Measurements from ENCODE around the gene AQP1. TPM values are rescaled to one million over a fixed set of nuclear protein-coding genes. Genes with fewer than 3 reads are reported as not detected.

Gene AQP1
- total RNA-seq, 1 donor from 2014 or later = 243 TPM

- H3K4me1 ChIP-seq = no peaks in the 10 kb centered on the region
- intact Hi-C loops (cut with DNase I) = no loop called here
- H3K27me3 ChIP-seq = no peaks in the 10 kb centered on the region
- H3K27ac ChIP-seq = no peak overlapping the region
- H3K4me3 ChIP-seq = no peak overlapping the region
- no peak for TF ChIP-seq POLR2AphosphoS5 (IDR thresholded peaks at IDR 0.05; ENCODE audit: insufficient read depth in 1 of 2, low read depth in 1 of 2)
- TF ChIP-seq CTCF (IDR thresholded peaks at IDR 0.05) = no peak
- no peak for TF ChIP-seq POLR2A (IDR thresholded peaks at IDR 0.05)
- no peaks in the 10 kb centered on the region for H3K9me3 ChIP-seq
- no peaks in the 10 kb centered on the region for H3K36me3 ChIP-seq
- DNase-seq (ENCODE audit: extremely low spot score in 2 of 2) = no peak
Measured at GRCh38 chr7:30865821-30866220, 45.8 kb upstream of the AQP1 start.

- Histone ChIP-seq H3K36me3 (peaks cover 0 to under 1% of the 10 kb centered on the region in 2 donors), H3K9me3 (no peaks in the 10 kb centered on the region), H3K27ac (no peak overlapping the region), H3K4me3 (no peak overlapping the region), H3K27me3 (no peaks in the 10 kb centered on the region), H3K4me1 (no peaks in the 10 kb centered on the region)
- DNase-seq (ENCODE audit: extremely low spot score in 2 of 2) = no peak
- TF ChIP-seq POLR2A (IDR thresholded peaks at IDR 0.05) = no peak
- no peak for TF ChIP-seq POLR2AphosphoS5 (IDR thresholded peaks at IDR 0.05; ENCODE audit: insufficient read depth in 1 of 2, low read depth in 1 of 2)
- TF ChIP-seq CTCF (IDR thresholded peaks at IDR 0.05) = no peak
- intact Hi-C loops (cut with DNase I) = no loop called here
Measured at GRCh38 chr7:30866939-30867338, 44.7 kb upstream of the AQP1 start.

- no peaks in the 10 kb centered on the region for H3K27me3 ChIP-seq
- intact Hi-C loops (cut with DNase I) = no loop called here
- H3K9me3 ChIP-seq = no peaks in the 10 kb centered on the region
- H3K4me3 ChIP-seq = no peak overlapping the region
- TF ChIP-seq POLR2AphosphoS5 (IDR thresholded peaks at IDR 0.05; ENCODE audit: insufficient read depth in 1 of 2, low read depth in 1 of 2) (no peak), POLR2A (IDR thresholded peaks at IDR 0.05) (no peak)
- peaks cover 0 to 6% of the 10 kb centered on the region in 2 donors for H3K36me3 ChIP-seq
- H3K27ac ChIP-seq = no peak overlapping the region
- no peaks in the 10 kb centered on the region for H3K4me1 ChIP-seq
- no peak for DNase-seq (ENCODE audit: extremely low spot score in 2 of 2)
Measured at GRCh38 chr7:30867483-30867882, 44.2 kb upstream of the AQP1 start.

- no peak overlapping the region for H3K4me3 ChIP-seq
- no peak overlapping the region for H3K27ac ChIP-seq
- TF ChIP-seq POLR2AphosphoS5 (IDR thresholded peaks at IDR 0.05; ENCODE audit: insufficient read depth in 1 of 2, low read depth in 1 of 2) (peak; percentile 34 to 71), POLR2A (IDR thresholded peaks at IDR 0.05) (no peak), CTCF (IDR thresholded peaks at IDR 0.05) (no peak)
- no peaks in the 10 kb centered on the region for H3K9me3 ChIP-seq
- peaks cover 0 to 14% of the 10 kb centered on the region in 2 donors for H3K36me3 ChIP-seq
- no peak for DNase-seq (ENCODE audit: extremely low spot score in 2 of 2)
- H3K4me1 ChIP-seq = no peaks in the 10 kb centered on the region
- no peaks in the 10 kb centered on the region for H3K27me3 ChIP-seq
- intact Hi-C loops (cut with DNase I) = no loop called here
Measured at GRCh38 chr7:30869794-30870611, 41.6 kb upstream of the AQP1 start.

GRCh38 chr7:30870821-30871518 is 40.7 kb upstream of the AQP1 start:
- H3K36me3 ChIP-seq = peaks cover 0 to 14% of the 10 kb centered on the region in 2 donors
- no peaks in the 10 kb centered on the region for H3K27me3 ChIP-seq
- no peak for DNase-seq (ENCODE audit: extremely low spot score in 2 of 2)
- intact Hi-C loops (cut with DNase I) = no loop called here
- H3K9me3 ChIP-seq = no peaks in the 10 kb centered on the region
- TF ChIP-seq POLR2AphosphoS5 (IDR thresholded peaks at IDR 0.05; ENCODE audit: insufficient read depth in 1 of 2, low read depth in 1 of 2) (no peak), CTCF (IDR thresholded peaks at IDR 0.05) (no peak), POLR2A (IDR thresholded peaks at IDR 0.05) (no peak)
- no peak overlapping the region for H3K4me3 ChIP-seq
- H3K4me1 ChIP-seq = no peaks in the 10 kb centered on the region
- peak overlapping the region; percentile 3 for H3K27ac ChIP-seq
